ENCODE measurements around the gene HAUS8. TPM values are rescaled to one million over a fixed set of nuclear protein-coding genes. Genes with fewer than 3 reads are reported as not detected.
"Not testable (repeated sequence)": the region's sequence is repeated elsewhere in the genome, so short reads cannot be mapped to it uniquely, and the experiment has no call there.

HAUS8 gene
- total and polyA plus RNA-seq, 2 experiments from 2014 or later: 2.8 to 5.5 TPM

GRCh38 chr19:17097593-17098126, 22.4 kb upstream of the HAUS8 start:
- Histone ChIP-seq H3K4me3 (no peak overlapping the region), H4K20me1 (ENCODE audit: insufficient read depth, poor library complexity, severe bottlenecking) (no peaks in the 10 kb centered on the region), H2AFZ (no peak overlapping the region), H3K4me1 (ENCODE audit: insufficient read depth) (peaks cover 15% of the 10 kb centered on the region), H3K9me3 (ENCODE audit: low read depth) (no peaks in the 10 kb centered on the region), H3K27me3 (no peaks in the 10 kb centered on the region), H3K36me3 (replicated peaks; ENCODE audit: insufficient read depth, low read depth) (no peaks in the 10 kb centered on the region), H3K27ac (peak overlapping the region; percentile 60), H3K4me2 (peak overlapping the region; percentile 30), H3K79me2 (peaks cover 75% of the 10 kb centered on the region), H3K9me2 (replicated peaks; ENCODE audit: insufficient read depth) (no peaks in the 10 kb centered on the region)
- WGBS (ENCODE audit: low lambda C conversion rate, missing lambda C conversion rate): 48% methylated on average over 8 of the region's 8 CpGs
- peak; percentile 65 for DNase-seq (ENCODE audit: low spot score)
- no peak for TF ChIP-seq CTCF (IDR thresholded peaks at IDR 0.05; ENCODE audit: poor library complexity)
- no peak for TF ChIP-seq EZH2 (IDR thresholded peaks at IDR 0.05; ENCODE audit: borderline replicate concordance)
- no peak for TF ChIP-seq EZH2phosphoT487 (IDR thresholded peaks at IDR 0.05; ENCODE audit: low read depth, severe bottlenecking, unreplicated experiment)

- Histone ChIP-seq H3K27ac (peak overlapping the region; percentile 70), H2AFZ (no peak overlapping the region), H3K27me3 (no peaks in the 10 kb centered on the region), H3K79me2 (peaks cover 85% of the 10 kb centered on the region), H4K20me1 (ENCODE audit: insufficient read depth, poor library complexity, severe bottlenecking) (no peaks in the 10 kb centered on the region), H3K9me2 (replicated peaks; ENCODE audit: insufficient read depth) (no peaks in the 10 kb centered on the region), H3K9me3 (ENCODE audit: low read depth) (no peaks in the 10 kb centered on the region), H3K4me1 (ENCODE audit: insufficient read depth) (peaks cover 15% of the 10 kb centered on the region), H3K4me2 (no peak overlapping the region), H3K36me3 (replicated peaks; ENCODE audit: insufficient read depth, low read depth) (no peaks in the 10 kb centered on the region), H3K4me3 (no peak overlapping the region)
- TF ChIP-seq CTCF (IDR thresholded peaks at IDR 0.05; ENCODE audit: poor library complexity) (no peak), EZH2 (IDR thresholded peaks at IDR 0.05; ENCODE audit: borderline replicate concordance) (no peak), EZH2phosphoT487 (IDR thresholded peaks at IDR 0.05; ENCODE audit: low read depth, severe bottlenecking, unreplicated experiment) (no peak)
- 93% methylated on average over 23 of the region's 23 CpGs for WGBS (ENCODE audit: low lambda C conversion rate, missing lambda C conversion rate)
- DNase-seq (ENCODE audit: low spot score): peak; percentile 50
Observed at GRCh38 chr19:17095141-17095919, 20.1 kb upstream of the HAUS8 start.

GRCh38 chr19:17094694-17095093, 19.4 kb upstream of the HAUS8 start:
- not testable (repeated sequence) for H3K4me3 ChIP-seq; H3K4me2 ChIP-seq; H2AFZ ChIP-seq; DNase-seq (ENCODE audit: low spot score); H3K36me3 ChIP-seq (replicated peaks; ENCODE audit: insufficient read depth, low read depth); H3K27me3 ChIP-seq; H4K20me1 ChIP-seq (ENCODE audit: insufficient read depth, poor library complexity, severe bottlenecking); H3K9me2 ChIP-seq (replicated peaks; ENCODE audit: insufficient read depth); H3K9me3 ChIP-seq (ENCODE audit: low read depth)
- Histone ChIP-seq H3K27ac (peak overlapping the region; percentile 70), H3K79me2 (peaks cover 85% of the 10 kb centered on the region), H3K4me1 (ENCODE audit: insufficient read depth) (peaks cover 18% of the 10 kb centered on the region)
- 100% methylated on average over 3 of the region's 3 CpGs for WGBS (ENCODE audit: low lambda C conversion rate, missing lambda C conversion rate)

GRCh38 chr19:17092696-17093095, 17.4 kb upstream of the HAUS8 start:
- no peak overlapping the region for H2AFZ ChIP-seq
- H3K4me3 ChIP-seq: no peak overlapping the region
- H3K4me2 ChIP-seq: no peak overlapping the region
- H4K20me1 ChIP-seq (ENCODE audit: insufficient read depth, poor library complexity, severe bottlenecking): no peaks in the 10 kb centered on the region
- no peak for DNase-seq (ENCODE audit: low spot score)
- WGBS (ENCODE audit: low lambda C conversion rate, missing lambda C conversion rate): 90% methylated on average over 2 of the region's 2 CpGs
- H3K9me2 ChIP-seq (replicated peaks; ENCODE audit: insufficient read depth): no peaks in the 10 kb centered on the region
- H3K9me3 ChIP-seq (ENCODE audit: low read depth): no peaks in the 10 kb centered on the region
- H3K27ac ChIP-seq: no peak overlapping the region
- peaks cover 81% of the 10 kb centered on the region for H3K79me2 ChIP-seq
- TF ChIP-seq EZH2phosphoT487 (IDR thresholded peaks at IDR 0.05; ENCODE audit: low read depth, severe bottlenecking, unreplicated experiment) (no peak), EZH2 (IDR thresholded peaks at IDR 0.05; ENCODE audit: borderline replicate concordance) (no peak), CTCF (IDR thresholded peaks at IDR 0.05; ENCODE audit: poor library complexity) (no peak)
- no peaks in the 10 kb centered on the region for H3K36me3 ChIP-seq (replicated peaks; ENCODE audit: insufficient read depth, low read depth)
- peaks cover 14% of the 10 kb centered on the region for H3K4me1 ChIP-seq (ENCODE audit: insufficient read depth)
- no peaks in the 10 kb centered on the region for H3K27me3 ChIP-seq

All from hepatocyte (in vitro differentiated cells).